IMR-90 (cell line): ENCODE data around the gene HLA-DOB. TPM values are rescaled to one million over a fixed set of nuclear protein-coding genes. Genes with fewer than 3 reads are reported as not detected.

Source experiments
- ATAC-seq: fragments of 200-7000 bp; cut with Tn5 transposase; 2 replicates; pipeline ENCODE4 v1.9.1; 2020; ENCODE audit warnings: low read depth, mild to moderate bottlenecking, moderate library complexity
- BruUV-seq: library from RNA; stranded (reverse); fragments of 400-500 nt; replicated peaks from 2 replicates; lab custom pipeline; 2021; lab: Mats Ljungman, UMichigan
- CTCF ChIA-PET: fragments of 300-600 bp; formaldehyde crosslinking; extraction: SDS; loops from one replicate; lab custom pipeline; 2021; ENCODE audit warnings: antibody characterized with exemption; lab: Yijun Ruan, JAX
- POLR2A ChIA-PET: fragments of 300-600 bp; sonication (Branson Sonifier 250); formaldehyde crosslinking; loops from one replicate; lab custom pipeline; 2022; ENCODE audit warnings: antibody characterized with exemption; ENCODE audit not compliant: unreplicated experiment; lab: Charles Lee
- DNase-seq: peaks from one replicate; pipeline ENCODE4 v3.0.0; 2013
- H2AFZ ChIP-seq: replicated peaks from 2 replicates; pipeline ENCODE3; 2013; ENCODE audit warnings: low read length, mild to moderate bottlenecking; ENCODE audit not compliant: poor library complexity
- H2AK5ac ChIP-seq: 2 replicates; pipeline ENCODE4 v1.6.1; 2013; ENCODE audit warnings: low read depth, low read length, inconsistent platforms
- H2AK9ac ChIP-seq: replicated peaks from 2 replicates; pipeline ENCODE3; 2013; ENCODE audit warnings: mild to moderate bottlenecking, low read depth, low read length, moderate library complexity; ENCODE audit not compliant: poor library complexity
- H2BK120ac ChIP-seq: 2 replicates; pipeline ENCODE4 v1.6.1; 2013; ENCODE audit warnings: low read depth, low read length, inconsistent platforms
- H2BK15ac ChIP-seq: 3 replicates; pipeline ENCODE4 v1.6.1; 2013; ENCODE audit warnings: low read depth, low read length, inconsistent platforms
- H2BK20ac ChIP-seq: 2 replicates; pipeline ENCODE4 v1.6.1; 2013; ENCODE audit warnings: low read depth, mild to moderate bottlenecking, inconsistent platforms, low read length, moderate library complexity
- H2BK5ac ChIP-seq: 2 replicates; pipeline ENCODE4 v1.6.1; 2013; ENCODE audit warnings: mild to moderate bottlenecking, low read depth, low read length, inconsistent platforms; ENCODE audit not compliant: poor library complexity, severe bottlenecking
- H3K14ac ChIP-seq: replicated peaks from 2 replicates; pipeline ENCODE4 v1.6.1; 2013; ENCODE audit warnings: low read depth, low read length, inconsistent platforms
- H3K18ac ChIP-seq: 2 replicates; pipeline ENCODE4 v1.6.1; 2013; ENCODE audit warnings: low read depth, low read length, control low read depth
- H3K23ac ChIP-seq: 2 replicates; pipeline ENCODE4 v1.6.1; 2013; ENCODE audit warnings: low read depth, low read length, inconsistent platforms
- H3K27ac ChIP-seq: 2 replicates; pipeline ENCODE4 v1.5.1; 2013; ENCODE audit warnings: mild to moderate bottlenecking, control low read depth, low read length; ENCODE audit not compliant: insufficient read depth
- H3K27me3 ChIP-seq: 2 replicates; pipeline ENCODE4 v1.6.1; 2013; ENCODE audit warnings: low read length; ENCODE audit not compliant: control insufficient read depth, insufficient read depth
- H3K36me3 ChIP-seq: 2 replicates; pipeline ENCODE4 v1.6.1; 2013; ENCODE audit warnings: low read length, mixed read lengths; ENCODE audit not compliant: control insufficient read depth, insufficient read depth
- H3K4ac ChIP-seq: 2 replicates; pipeline ENCODE4 v1.6.1; 2013; ENCODE audit warnings: low read depth, low read length, inconsistent platforms
- H3K4me1 ChIP-seq: 2 replicates; pipeline ENCODE4 v1.6.1; 2013; ENCODE audit warnings: low read length, mixed read lengths; ENCODE audit not compliant: control insufficient read depth, insufficient read depth
- H3K4me2 ChIP-seq: 2 replicates; pipeline ENCODE4 v1.6.1; 2013; ENCODE audit warnings: low read depth, mild to moderate bottlenecking, control low read depth, low read length, moderate library complexity
- H3K4me3 ChIP-seq: 2 replicates; pipeline ENCODE4 v1.5.1; 2013; ENCODE audit warnings: low read depth, mild to moderate bottlenecking, control low read depth, low read length, moderate library complexity; ENCODE audit not compliant: insufficient read depth
- H3K56ac ChIP-seq: 2 replicates; pipeline ENCODE4 v1.6.1; 2013; ENCODE audit warnings: low read length, inconsistent platforms; ENCODE audit not compliant: insufficient read depth; ENCODE audit errors: extremely low read depth
- H3K79me1 ChIP-seq, 2 experiments: 2 replicates each; pipeline ENCODE4 v1.6.1; 2013; ENCODE audit warnings: low read length in 2 of 2, inconsistent platforms in 1 of 2, low read depth in 1 of 2
- H3K9ac ChIP-seq: 2 replicates; pipeline ENCODE4 v1.6.1; 2013; ENCODE audit warnings: low read depth, low read length, control low read depth
- H3K9me1 ChIP-seq: 2 replicates; pipeline ENCODE4 v1.6.1; 2013; ENCODE audit warnings: low read length, inconsistent platforms; ENCODE audit not compliant: insufficient read depth
- H3K9me3 ChIP-seq: 2 replicates; pipeline ENCODE4 v1.6.1; 2013; ENCODE audit warnings: low read length; ENCODE audit not compliant: control insufficient read depth, insufficient read depth
- H4K20me1 ChIP-seq: 2 replicates; pipeline ENCODE4 v1.6.1; 2013; ENCODE audit warnings: low read length, inconsistent platforms; ENCODE audit not compliant: insufficient read depth
- H4K5ac ChIP-seq: 2 replicates; pipeline ENCODE4 v1.6.1; 2013; ENCODE audit warnings: mild to moderate bottlenecking, low read depth, low read length, control low read depth
- H4K8ac ChIP-seq, 2 experiments: 2 replicates each; pipeline ENCODE4 v1.6.1; 2013; ENCODE audit warnings: low read depth in 2 of 2, low read length in 2 of 2, control low read depth in 1 of 2, inconsistent platforms in 1 of 2
- H4K91ac ChIP-seq: 2 replicates; pipeline ENCODE4 v1.6.1; 2013; ENCODE audit warnings: low read depth, low read length, inconsistent platforms; ENCODE audit not compliant: insufficient read depth
- BHLHE40 ChIP-seq: fragments of 150-350 bp; IDR thresholded peaks from 2 replicates; pipeline ENCODE4 v1.6.1; 2016; ENCODE audit warnings: mild to moderate bottlenecking, low read depth, low read length
- CEBPB ChIP-seq: IDR thresholded peaks from 2 replicates; pipeline ENCODE4 v1.6.1; 2012; ENCODE audit warnings: low read depth, low read length, improper control_type of control experiment
- CHD1 ChIP-seq: IDR thresholded peaks from 2 replicates; pipeline ENCODE4 v1.6.1; 2012; ENCODE audit warnings: low read depth, low read length, improper control_type of control experiment
- CTCF ChIP-seq: conservative IDR thresholded peaks from 2 replicates; pipeline ENCODE4 v1.5.1; 2012; ENCODE audit warnings: mild to moderate bottlenecking, low read depth, low read length, improper control_type of control experiment
- ELK1 ChIP-seq: fragments of 150-350 bp; IDR thresholded peaks from 2 replicates; pipeline ENCODE4 v1.6.1; 2016; ENCODE audit warnings: low read depth, mild to moderate bottlenecking, low read length, moderate library complexity, borderline replicate concordance
- FOS ChIP-seq: fragments of 150-350 bp; IDR thresholded peaks from 2 replicates; pipeline ENCODE4 v1.6.1; 2016; ENCODE audit warnings: low read depth, low read length
- MAFK ChIP-seq: IDR thresholded peaks from 2 replicates; pipeline ENCODE4 v1.6.1; 2012; ENCODE audit warnings: low read depth, low read length, improper control_type of control experiment
- MAZ ChIP-seq: IDR thresholded peaks from 2 replicates; pipeline ENCODE4 v1.6.1; 2012; ENCODE audit warnings: low read depth, mild to moderate bottlenecking, low read length, improper control_type of control experiment, moderate library complexity, borderline replicate concordance
- MXI1 ChIP-seq: IDR thresholded peaks from 2 replicates; pipeline ENCODE4 v1.6.1; 2012; ENCODE audit warnings: low read depth, mild to moderate bottlenecking, low read length, moderate library complexity, borderline replicate concordance
- NFE2L2 ChIP-seq: fragments of 150-350 bp; IDR thresholded peaks from 2 replicates; pipeline ENCODE4 v1.6.1; 2016; ENCODE audit warnings: low read depth, mild to moderate bottlenecking, low read length
- POLR2A ChIP-seq: IDR thresholded peaks from 2 replicates; pipeline ENCODE4 v1.6.1; 2012; ENCODE audit warnings: mild to moderate bottlenecking, low read depth, low read length
- RAD21 ChIP-seq: IDR thresholded peaks from 2 replicates; pipeline ENCODE4 v1.6.1; 2012; ENCODE audit warnings: low read length, improper control_type of control experiment
- RCOR1 ChIP-seq: IDR thresholded peaks from 2 replicates; pipeline ENCODE4 v1.6.1; 2012; ENCODE audit warnings: mild to moderate bottlenecking, low read length, improper control_type of control experiment; ENCODE audit not compliant: insufficient replicate concordance
- RFX5 ChIP-seq: IDR thresholded peaks from 2 replicates; pipeline ENCODE4 v1.8.0; 2012; ENCODE audit warnings: low read depth, mild to moderate bottlenecking, low read length, moderate library complexity
- SMC3 ChIP-seq: fragments of 150-350 bp; IDR thresholded peaks from 2 replicates; pipeline ENCODE4 v1.6.1; 2016; ENCODE audit warnings: low read depth, mild to moderate bottlenecking, antibody characterized with exemption, low read length, moderate library complexity
- USF2 ChIP-seq: fragments of 150-350 bp; IDR thresholded peaks from 2 replicates; pipeline ENCODE4 v1.6.1; 2017; ENCODE audit warnings: mild to moderate bottlenecking, antibody characterized with exemption, low read length, low read depth
- WGBS, 2 experiments: methylation state at CpG; one replicate each; pipeline versions ENCODE4 v1.1.5 to v1.1.7; 2013; ENCODE audit warnings: missing lambda C conversion rate in 2 of 2; ENCODE audit not compliant: insufficient read length in 1 of 2; ENCODE audit errors: extremely low coverage in 2 of 2; 5-methylcytosine and 5-hydroxymethylcytosine counted together
- dilution Hi-C: fragments of 300-500 bp; cut with HindIII; formaldehyde crosslinking; loops from one replicate; pipeline ENCODE4 v1.14.3; 2018; ENCODE audit warnings: low sequenced_read_pairs; ENCODE audit not compliant: unreplicated experiment
- in situ Hi-C: fragments of 300-500 bp; cut with MboI; formaldehyde crosslinking; loops from 3 replicates; pipeline ENCODE4 v1.14.3; 2019; ENCODE audit warnings: low sequenced_read_pairs, inconsistent platforms, mixed read lengths
- intact Hi-C: fragments of 100-400 bp; cut with micrococcal nuclease; formaldehyde crosslinking; loops from 2 replicates; pipeline ENCODE4 v1.10.0; 2022
- polyA plus RNA-seq, 3 experiments: library from polyadenylated mRNA; depleted of rRNA; stranded (reverse); fragments of >200 nt; gene quantifications; 2 replicates each; pipeline ENCODE4 v1.2.3, GENCODE V29; 2012; ENCODE audit warnings: low replicate concordance in 1 of 3
- total RNA-seq: library from RNA; depleted of rRNA; stranded (reverse); fragments of >200 nt; gene quantifications from 2 replicates; pipeline ENCODE4 v1.2.3, GENCODE V29; 2012

The HLA-DOB gene
- total and polyA plus RNA-seq, 2 of the 4 experiments (the other 2 are of a cell fraction), result 0.36 to 2.3 TPM

GRCh38 chr6:32847795-32848194, 31.0 kb upstream of the HLA-DOB start:
- H3K23ac ChIP-seq, result no peak overlapping the region
- H3K9me1 ChIP-seq, result peaks cover 25% of the 10 kb centered on the region
- H2BK120ac ChIP-seq, result no peak overlapping the region
- H3K9me3 ChIP-seq, result no peaks in the 10 kb centered on the region
- no peak overlapping the region for H2AK5ac ChIP-seq
- BruUV-seq, result no TSS peak
- dilution Hi-C loops, result no loop called here
- H4K20me1 ChIP-seq, result no peaks in the 10 kb centered on the region
- no peak overlapping the region for H3K18ac ChIP-seq
- H4K8ac ChIP-seq, result no peak overlapping the region
- H3K4me2 ChIP-seq, result no peak overlapping the region
- H2AK9ac ChIP-seq, result no peak overlapping the region
- H2BK15ac ChIP-seq, result no peak overlapping the region
- ATAC-seq (no peak), DNase-seq (no peak)
- H3K27ac ChIP-seq, result no peak overlapping the region
- no peak overlapping the region for H3K4me3 ChIP-seq
- H3K79me1 ChIP-seq, result peaks cover 8 to 50% of the 10 kb centered on the region in 2 experiments
- H3K9ac ChIP-seq, result no peak overlapping the region
- no peak overlapping the region for H4K5ac ChIP-seq
- 79% methylated on average over 2 of the region's 8 CpGs; no CpG with 5 or more reads in 1 of the 2 experiments for WGBS, 2 experiments
- no peak overlapping the region for H3K56ac ChIP-seq
- H3K4ac ChIP-seq, result no peak overlapping the region
- H3K27me3 ChIP-seq, result no peaks in the 10 kb centered on the region
- no peak overlapping the region for H3K14ac ChIP-seq
- TF ChIP-seq FOS (no peak), USF2 (no peak), CTCF (no peak), NFE2L2 (no peak), SMC3 (no peak), MXI1 (no peak), RFX5 (no peak), ELK1 (no peak), CEBPB (no peak), RCOR1 (no peak), POLR2A (no peak), CHD1 (no peak), MAZ (no peak), MAFK (no peak), RAD21 (no peak), BHLHE40 (no peak)
- POLR2A ChIA-PET, result no interaction called here
- no peak overlapping the region for H2BK20ac ChIP-seq
- H3K36me3 ChIP-seq, result peaks cover 32% of the 10 kb centered on the region
- peaks cover 6% of the 10 kb centered on the region for H3K4me1 ChIP-seq
- H4K91ac ChIP-seq, result no peak overlapping the region
- no peak overlapping the region for H2BK5ac ChIP-seq
- H2AFZ ChIP-seq, result no peak overlapping the region
- in situ Hi-C loops, result no loop called here
- CTCF ChIA-PET, result no interaction called here
- intact Hi-C loops, result no loop called here
